Measurements from ENCODE around the gene AGAP5. TPM values are rescaled to one million over a fixed set of nuclear protein-coding genes. Genes with fewer than 3 reads are reported as not detected.
"Not testable (repeated sequence)": the region's sequence is repeated elsewhere in the genome, so short reads cannot be mapped to it uniquely, and the experiment has no call there.

AGAP5 gene
- total RNA-seq, 1 donor from 2014 or later, result 2.6 TPM

- TF ChIP-seq, protein P1, sequence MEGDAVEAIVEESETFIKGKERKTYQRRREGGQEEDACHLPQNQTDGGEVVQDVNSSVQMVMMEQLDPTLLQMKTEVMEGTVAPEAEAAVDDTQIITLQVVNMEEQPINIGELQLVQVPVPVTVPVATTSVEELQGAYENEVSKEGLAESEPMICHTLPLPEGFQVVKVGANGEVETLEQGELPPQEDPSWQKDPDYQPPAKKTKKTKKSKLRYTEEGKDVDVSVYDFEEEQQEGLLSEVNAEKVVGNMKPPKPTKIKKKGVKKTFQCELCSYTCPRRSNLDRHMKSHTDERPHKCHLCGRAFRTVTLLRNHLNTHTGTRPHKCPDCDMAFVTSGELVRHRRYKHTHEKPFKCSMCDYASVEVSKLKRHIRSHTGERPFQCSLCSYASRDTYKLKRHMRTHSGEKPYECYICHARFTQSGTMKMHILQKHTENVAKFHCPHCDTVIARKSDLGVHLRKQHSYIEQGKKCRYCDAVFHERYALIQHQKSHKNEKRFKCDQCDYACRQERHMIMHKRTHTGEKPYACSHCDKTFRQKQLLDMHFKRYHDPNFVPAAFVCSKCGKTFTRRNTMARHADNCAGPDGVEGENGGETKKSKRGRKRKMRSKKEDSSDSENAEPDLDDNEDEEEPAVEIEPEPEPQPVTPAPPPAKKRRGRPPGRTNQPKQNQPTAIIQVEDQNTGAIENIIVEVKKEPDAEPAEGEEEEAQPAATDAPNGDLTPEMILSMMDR (IDR thresholded peaks at IDR 0.05; ENCODE audit: insufficient read depth, low read length, poor library complexity, severe bottlenecking), result no peak
- DNase-seq (ENCODE audit: low read depth), result no peak
- H3K27me3 ChIP-seq (ENCODE audit: control insufficient read depth, insufficient read depth, low read length), result no peaks in the 10 kb centered on the region
- peak overlapping the region; percentile 85 for H3K4me3 ChIP-seq (ENCODE audit: low read depth, low read length)
- H3K36me3 ChIP-seq (ENCODE audit: control insufficient read depth, insufficient read depth, low read length), result peaks cover 2% of the 10 kb centered on the region
These were observed 32.4 kb upstream of the AGAP5 start for GRCh38 chr10:73730153-73730906.

- not testable (repeated sequence) for H3K27me3 ChIP-seq (ENCODE audit: control insufficient read depth, insufficient read depth, low read length); DNase-seq (ENCODE audit: low read depth); H3K36me3 ChIP-seq (ENCODE audit: control insufficient read depth, insufficient read depth, low read length)
- H3K4me3 ChIP-seq (ENCODE audit: low read depth, low read length), result peak overlapping the region; percentile 85
These were observed 31.9 kb upstream of the AGAP5 start for GRCh38 chr10:73729781-73730152.

- no peak for DNase-seq (ENCODE audit: low read depth)
- TF ChIP-seq, protein P1 (IDR thresholded peaks at IDR 0.05; ENCODE audit: insufficient read depth, low read length, poor library complexity, severe bottlenecking), result no peak
- H3K27me3 ChIP-seq (ENCODE audit: control insufficient read depth, insufficient read depth, low read length), result no peaks in the 10 kb centered on the region
- peaks cover 2% of the 10 kb centered on the region for H3K36me3 ChIP-seq (ENCODE audit: control insufficient read depth, insufficient read depth, low read length)
- H3K4me3 ChIP-seq (ENCODE audit: low read depth, low read length), result no peak overlapping the region
These were observed 25.6 kb upstream of the AGAP5 start for GRCh38 chr10:73723516-73723915.

- DNase-seq (ENCODE audit: low read depth); H3K36me3 ChIP-seq (ENCODE audit: control insufficient read depth, insufficient read depth, low read length); H3K4me3 ChIP-seq (ENCODE audit: low read depth, low read length); H3K27me3 ChIP-seq (ENCODE audit: control insufficient read depth, insufficient read depth, low read length): not testable (repeated sequence)
These were observed 22.7 kb upstream of the AGAP5 start for GRCh38 chr10:73720561-73720960.

DNA sequence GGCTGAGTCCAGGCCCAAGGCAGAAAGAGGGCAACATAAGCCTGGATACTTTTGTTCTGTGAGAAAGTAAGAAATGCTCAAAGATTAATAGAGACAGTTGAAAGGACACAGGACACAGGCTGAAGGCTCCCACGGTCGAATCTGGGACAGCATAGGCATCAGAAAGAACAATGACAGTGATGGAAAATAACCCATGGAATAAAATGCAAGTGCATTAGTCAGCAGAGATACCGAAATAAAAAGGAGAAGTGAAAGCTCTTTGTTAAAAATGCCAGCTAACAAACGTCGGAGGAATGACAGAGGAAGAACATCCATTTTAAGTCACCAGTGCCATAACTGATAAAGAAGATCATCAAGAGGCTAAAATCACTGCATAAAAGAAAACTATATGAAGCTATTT, 19.6 kb upstream of the AGAP5 start:
- TF ChIP-seq, protein P1 (IDR thresholded peaks at IDR 0.05; ENCODE audit: insufficient read depth, low read length, poor library complexity, severe bottlenecking), result no peak
- no peak overlapping the region for H3K4me3 ChIP-seq (ENCODE audit: low read depth, low read length)
- no peak for DNase-seq (ENCODE audit: low read depth)
- H3K27me3 ChIP-seq (ENCODE audit: control insufficient read depth, insufficient read depth, low read length), result no peaks in the 10 kb centered on the region
- H3K36me3 ChIP-seq (ENCODE audit: control insufficient read depth, insufficient read depth, low read length), result no peaks in the 10 kb centered on the region

- DNase-seq (ENCODE audit: low read depth), result no peak
- Histone ChIP-seq H3K27me3 (ENCODE audit: control insufficient read depth, insufficient read depth, low read length) (no peaks in the 10 kb centered on the region), H3K4me3 (ENCODE audit: low read depth, low read length) (no peak overlapping the region), H3K36me3 (ENCODE audit: control insufficient read depth, insufficient read depth, low read length) (no peaks in the 10 kb centered on the region)
- TF ChIP-seq, protein P1 (IDR thresholded peaks at IDR 0.05; ENCODE audit: insufficient read depth, low read length, poor library complexity, severe bottlenecking), result no peak
These were observed 18.3 kb upstream of the AGAP5 start for GRCh38 chr10:73716251-73716650.

DNA sequence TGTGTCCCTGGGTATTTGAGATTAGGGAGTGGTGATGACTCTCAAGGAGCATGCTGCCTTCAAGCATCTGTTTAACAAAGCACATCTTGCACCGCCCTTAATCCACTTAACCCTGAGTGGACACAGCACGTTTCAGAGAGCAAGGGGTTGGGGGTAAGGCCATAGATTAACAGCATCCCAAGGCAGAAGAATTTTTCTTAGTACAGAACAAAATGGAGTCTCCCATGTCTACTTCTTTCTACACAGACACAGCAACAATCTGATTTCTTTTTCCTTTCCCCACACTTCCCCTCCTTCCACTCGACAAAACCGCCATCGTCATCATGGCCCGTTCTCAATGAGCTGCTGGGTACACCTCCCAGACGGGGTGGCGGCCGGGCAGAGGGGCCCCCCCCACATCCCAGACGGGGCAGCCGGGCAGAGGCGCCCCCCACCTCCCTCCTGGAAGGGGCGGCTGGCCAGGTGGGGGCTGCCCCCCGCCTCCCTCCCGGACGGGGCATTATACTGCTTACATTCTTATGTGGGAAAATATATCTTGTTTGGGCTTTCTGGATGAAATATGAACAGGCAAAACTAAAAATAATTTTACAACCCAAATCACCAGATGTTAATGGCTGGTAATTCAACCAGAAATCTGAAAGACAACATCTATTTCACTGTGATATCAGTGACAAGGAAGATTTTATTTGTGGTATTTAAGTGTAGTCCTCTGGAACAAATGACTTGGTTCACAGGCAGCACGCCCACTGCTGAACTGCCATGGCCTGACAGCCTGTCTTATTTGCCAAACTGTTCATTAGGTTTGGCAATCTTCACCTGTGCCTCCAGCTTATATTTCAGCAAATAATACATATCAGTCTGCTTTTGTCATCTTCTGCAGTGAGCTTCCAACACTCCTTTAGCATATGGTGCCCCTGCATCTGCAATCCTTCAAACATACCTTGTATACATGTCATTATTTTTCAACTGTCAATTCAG, 17.6 kb upstream of the AGAP5 start:
- not testable (repeated sequence) for H3K4me3 ChIP-seq (ENCODE audit: low read depth, low read length); H3K36me3 ChIP-seq (ENCODE audit: control insufficient read depth, insufficient read depth, low read length); DNase-seq (ENCODE audit: low read depth); H3K27me3 ChIP-seq (ENCODE audit: control insufficient read depth, insufficient read depth, low read length)

DNA sequence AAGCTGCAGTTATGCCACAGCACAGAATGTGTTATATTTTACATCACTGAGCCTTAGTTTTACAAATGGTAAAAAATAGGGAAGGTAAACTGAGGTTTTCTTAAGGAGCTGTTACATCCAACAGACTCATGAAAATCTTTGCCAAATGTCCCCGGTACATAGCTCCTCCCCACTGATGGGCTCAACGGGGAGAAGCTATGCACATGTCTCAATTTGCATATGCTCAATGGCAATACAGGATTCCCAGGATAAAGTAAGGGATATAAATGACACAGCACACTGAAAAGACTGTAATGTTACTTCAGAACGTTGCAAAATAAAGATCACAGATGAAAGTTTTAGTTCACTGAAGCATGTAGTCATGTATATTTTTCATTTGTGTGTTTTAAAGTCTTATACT, 16.6 kb upstream of the AGAP5 start:
- not testable (repeated sequence) for DNase-seq (ENCODE audit: low read depth); H3K27me3 ChIP-seq (ENCODE audit: control insufficient read depth, insufficient read depth, low read length); H3K4me3 ChIP-seq (ENCODE audit: low read depth, low read length); H3K36me3 ChIP-seq (ENCODE audit: control insufficient read depth, insufficient read depth, low read length)

- H3K27me3 ChIP-seq (ENCODE audit: control insufficient read depth, insufficient read depth, low read length); DNase-seq (ENCODE audit: low read depth); H3K4me3 ChIP-seq (ENCODE audit: low read depth, low read length); H3K36me3 ChIP-seq (ENCODE audit: control insufficient read depth, insufficient read depth, low read length): not testable (repeated sequence)
These were observed 16.0 kb upstream of the AGAP5 start for GRCh38 chr10:73713912-73714311.

GRCh38 chr10:73711683-73712082, 13.8 kb upstream of the AGAP5 start:
- H3K27me3 ChIP-seq (ENCODE audit: control insufficient read depth, insufficient read depth, low read length); H3K36me3 ChIP-seq (ENCODE audit: control insufficient read depth, insufficient read depth, low read length); H3K4me3 ChIP-seq (ENCODE audit: low read depth, low read length); DNase-seq (ENCODE audit: low read depth): not testable (repeated sequence)

Data from kidney epithelial cell (primary cell).